Measurements from ENCODE around the gene MARK4. TPM values are rescaled to one million over a fixed set of nuclear protein-coding genes. Genes with fewer than 3 reads are reported as not detected.

MARK4 gene
- total RNA-seq, 2 donors from 2014 or later: 24.3 to 120 TPM

- Histone ChIP-seq H3K4me1 (replicated peaks) (no peaks in the 10 kb centered on the region), H3K4me3 (no peak overlapping the region), H3K9me3 (no peaks in the 10 kb centered on the region), H3K27ac (no peak overlapping the region), H3K27me3 (replicated peaks; ENCODE audit: insufficient read depth) (no peaks in the 10 kb centered on the region), H3K36me3 (peaks cover 0 to 6% of the 10 kb centered on the region in 2 donors)
- intact Hi-C loops (cut with DNase I): no loop called here
- DNase-seq (ENCODE audit: low spot score): no peak
- WGBS: 95% methylated on average over 4 of the region's 4 CpGs
- TF ChIP-seq POLR2AphosphoS5 (IDR thresholded peaks at IDR 0.05): no peak
- TF ChIP-seq CTCF (IDR thresholded peaks at IDR 0.05): no peak
- no peak for TF ChIP-seq POLR2A (IDR thresholded peaks at IDR 0.05)
These were observed 45.3 kb downstream of the MARK4 start for GRCh38 chr19:45296355-45296754.

- no peaks in the 10 kb centered on the region for H3K4me1 ChIP-seq (replicated peaks)
- TF ChIP-seq POLR2AphosphoS5 (IDR thresholded peaks at IDR 0.05): no peak
- TF ChIP-seq POLR2A (IDR thresholded peaks at IDR 0.05): no peak
- no peak for TF ChIP-seq CTCF (IDR thresholded peaks at IDR 0.05)
- no peak for DNase-seq (ENCODE audit: low spot score)
- peaks cover 0 to 6% of the 10 kb centered on the region in 2 donors for H3K36me3 ChIP-seq
- H3K27ac ChIP-seq: no peak overlapping the region
- intact Hi-C loops (cut with DNase I): no loop called here
- no peaks in the 10 kb centered on the region for H3K27me3 ChIP-seq (replicated peaks; ENCODE audit: insufficient read depth)
- H3K4me3 ChIP-seq: no peak overlapping the region
- no peaks in the 10 kb centered on the region for H3K9me3 ChIP-seq
- WGBS: 94% methylated on average over 18 of the region's 18 CpGs
These were observed 46.6 kb downstream of the MARK4 start for GRCh38 chr19:45297674-45298073.

- 95% methylated on average over 5 of the region's 5 CpGs for WGBS
- Histone ChIP-seq H3K27me3 (replicated peaks; ENCODE audit: insufficient read depth) (no peaks in the 10 kb centered on the region), H3K36me3 (peaks cover 0 to 6% of the 10 kb centered on the region in 2 donors), H3K4me3 (no peak overlapping the region), H3K27ac (no peak overlapping the region), H3K9me3 (no peaks in the 10 kb centered on the region), H3K4me1 (replicated peaks) (no peaks in the 10 kb centered on the region)
- DNase-seq (ENCODE audit: low spot score): no peak
- TF ChIP-seq POLR2AphosphoS5 (IDR thresholded peaks at IDR 0.05): no peak
- TF ChIP-seq POLR2A (IDR thresholded peaks at IDR 0.05): no peak
- no peak for TF ChIP-seq CTCF (IDR thresholded peaks at IDR 0.05)
- intact Hi-C loops (cut with DNase I): no loop called here
These were observed 47.2 kb downstream of the MARK4 start for GRCh38 chr19:45298264-45298663.

GRCh38 chr19:45299719-45300118, 48.6 kb downstream of the MARK4 start:
- WGBS: 91% methylated on average over 6 of the region's 6 CpGs
- Histone ChIP-seq H3K27me3 (replicated peaks; ENCODE audit: insufficient read depth) (no peaks in the 10 kb centered on the region), H3K27ac (no peak overlapping the region), H3K9me3 (no peaks in the 10 kb centered on the region), H3K4me3 (no peak overlapping the region), H3K36me3 (peaks cover 0 to 6% of the 10 kb centered on the region in 2 donors), H3K4me1 (replicated peaks) (no peaks in the 10 kb centered on the region)
- no peak for DNase-seq (ENCODE audit: low spot score)
- TF ChIP-seq POLR2AphosphoS5 (IDR thresholded peaks at IDR 0.05): no peak
- no peak for TF ChIP-seq POLR2A (IDR thresholded peaks at IDR 0.05)
- intact Hi-C loops (cut with DNase I): no loop called here

GRCh38 chr19:45302416-45302815, 51.3 kb downstream of the MARK4 start:
- H3K27me3 ChIP-seq (replicated peaks; ENCODE audit: insufficient read depth): no peaks in the 10 kb centered on the region
- 90% methylated on average over 25 of the region's 27 CpGs for WGBS
- no peak for TF ChIP-seq POLR2A (IDR thresholded peaks at IDR 0.05)
- TF ChIP-seq POLR2AphosphoS5 (IDR thresholded peaks at IDR 0.05): no peak
- no peak for TF ChIP-seq CTCF (IDR thresholded peaks at IDR 0.05)
- no peak for DNase-seq (ENCODE audit: low spot score)
- H3K36me3 ChIP-seq: peaks cover 0 to 6% of the 10 kb centered on the region in 2 donors
- no peaks in the 10 kb centered on the region for H3K9me3 ChIP-seq
- H3K4me1 ChIP-seq (replicated peaks): no peaks in the 10 kb centered on the region
- no peak overlapping the region for H3K27ac ChIP-seq
- intact Hi-C loops (cut with DNase I): no loop called here
- no peak overlapping the region for H3K4me3 ChIP-seq
